DMS53 treated with DMSO at 0.1 percent for 48 hours (cell line): Measurements from ENCODE around the gene G2E3.
"Not testable (repeated sequence)": the region's sequence is repeated elsewhere in the genome, so short reads cannot be mapped to it uniquely, and the experiment has no call there.

Source experiments
- DNase-seq: peaks from one replicate; lab custom pipeline; 2025; ENCODE audit not compliant: unreplicated experiment; lab: John Stamatoyannopoulos, UW

The G2E3 gene

GRCh38 chr14:30558362-30558674, 640 bp upstream of the G2E3 start:
- DNase-seq = no peak

GRCh38 chr14:30559638-30560091, 707 bp downstream of the G2E3 start:
- no peak for DNase-seq

- DNase-seq = no peak
Observed at GRCh38 chr14:30560581-30560980, 1.6 kb downstream of the G2E3 start.

GRCh38 chr14:30564235-30564867, 5.4 kb downstream of the G2E3 start:
- DNase-seq = no peak

- no peak for DNase-seq
Observed at GRCh38 chr14:30564868-30565248, 5.9 kb downstream of the G2E3 start.

GRCh38 chr14:30569216-30569902, 10.4 kb downstream of the G2E3 start:
- DNase-seq = no peak

- DNase-seq = no peak
Observed at GRCh38 chr14:30569903-30570226, 10.9 kb downstream of the G2E3 start.

GRCh38 chr14:30572237-30572636, 13.3 kb downstream of the G2E3 start:
- no peak for DNase-seq

GRCh38 chr14:30572771-30573170, 13.8 kb downstream of the G2E3 start:
- no peak for DNase-seq

GRCh38 chr14:30573226-30573814, 14.4 kb downstream of the G2E3 start:
- no peak for DNase-seq

GRCh38 chr14:30573966-30574365, 15.0 kb downstream of the G2E3 start:
- no peak for DNase-seq

GRCh38 chr14:30574777-30575176, 15.8 kb downstream of the G2E3 start:
- DNase-seq = not testable (repeated sequence)

GRCh38 chr14:30576333-30576732, 17.4 kb downstream of the G2E3 start:
- not testable (repeated sequence) for DNase-seq

- no peak for DNase-seq
Observed at GRCh38 chr14:30580616-30581282, 21.8 kb downstream of the G2E3 start.

GRCh38 chr14:30581283-30581625, 22.3 kb downstream of the G2E3 start:
- DNase-seq = no peak

- DNase-seq = no peak
Observed at GRCh38 chr14:30582376-30582775, 23.4 kb downstream of the G2E3 start.

- no peak for DNase-seq
Observed at GRCh38 chr14:30584058-30584630, 25.2 kb downstream of the G2E3 start.

- no peak for DNase-seq
Observed at GRCh38 chr14:30585204-30585603, 26.2 kb downstream of the G2E3 start.

- DNase-seq = no peak
Observed at GRCh38 chr14:30587141-30587540, 28.2 kb downstream of the G2E3 start.

GRCh38 chr14:30588873-30589272, 29.9 kb downstream of the G2E3 start:
- DNase-seq = no peak

GRCh38 chr14:30596935-30597334, 38.0 kb downstream of the G2E3 start:
- DNase-seq = no peak

- DNase-seq = no peak
Observed at GRCh38 chr14:30597504-30597903, 38.5 kb downstream of the G2E3 start.
